ENCODE results near the gene PTPRD.

DNA sequence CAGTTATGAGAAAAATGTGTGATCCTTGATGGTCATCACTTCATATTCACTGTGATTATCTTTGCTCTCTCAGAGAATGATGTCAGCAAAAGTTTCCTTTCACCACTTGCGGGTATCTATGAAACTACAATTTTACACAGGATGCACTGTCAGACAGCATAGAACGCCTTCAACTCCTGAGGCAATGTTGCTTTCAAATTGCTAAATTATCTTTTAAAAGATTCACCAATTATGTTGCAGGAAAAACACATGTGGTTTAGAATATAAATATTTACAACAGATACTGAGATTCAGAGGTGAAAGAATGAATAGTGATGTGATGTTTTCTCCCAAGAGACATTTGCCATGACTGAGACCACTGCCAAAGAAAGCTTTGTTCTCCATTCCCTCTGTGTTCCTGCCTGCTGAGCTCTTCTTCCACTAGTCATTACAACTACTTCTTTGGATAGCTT lies 1933.4 kb downstream of the PTPRD start:
- TF ChIP-seq ESRRA (CRISPR knock-in tag; IDR thresholded peaks at IDR 0.05; ENCODE audit: borderline replicate concordance) (no peak), GABPB1 (CRISPR knock-in tag; IDR thresholded peaks at IDR 0.05) (no peak), ATF1 (CRISPR knock-in tag; IDR thresholded peaks at IDR 0.05) (no peak), CTCF (IDR thresholded peaks at IDR 0.05) (no peak), NR2C2 (CRISPR knock-in tag; IDR thresholded peaks at IDR 0.05) (no peak)
- TF ChIP-seq, protein P1, sequence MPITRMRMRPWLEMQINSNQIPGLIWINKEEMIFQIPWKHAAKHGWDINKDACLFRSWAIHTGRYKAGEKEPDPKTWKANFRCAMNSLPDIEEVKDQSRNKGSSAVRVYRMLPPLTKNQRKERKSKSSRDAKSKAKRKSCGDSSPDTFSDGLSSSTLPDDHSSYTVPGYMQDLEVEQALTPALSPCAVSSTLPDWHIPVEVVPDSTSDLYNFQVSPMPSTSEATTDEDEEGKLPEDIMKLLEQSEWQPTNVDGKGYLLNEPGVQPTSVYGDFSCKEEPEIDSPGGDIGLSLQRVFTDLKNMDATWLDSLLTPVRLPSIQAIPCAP (CRISPR knock-in tag; IDR thresholded peaks at IDR 0.05) = no peak
- TF ChIP-seq, protein P2, sequence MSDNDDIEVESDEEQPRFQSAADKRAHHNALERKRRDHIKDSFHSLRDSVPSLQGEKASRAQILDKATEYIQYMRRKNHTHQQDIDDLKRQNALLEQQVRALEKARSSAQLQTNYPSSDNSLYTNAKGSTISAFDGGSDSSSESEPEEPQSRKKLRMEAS (CRISPR knock-in tag; IDR thresholded peaks at IDR 0.05) = no peak
- TF ChIP-seq, protein P3, sequence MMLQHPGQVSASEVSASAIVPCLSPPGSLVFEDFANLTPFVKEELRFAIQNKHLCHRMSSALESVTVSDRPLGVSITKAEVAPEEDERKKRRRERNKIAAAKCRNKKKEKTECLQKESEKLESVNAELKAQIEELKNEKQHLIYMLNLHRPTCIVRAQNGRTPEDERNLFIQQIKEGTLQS (CRISPR knock-in tag; conservative IDR thresholded peaks at IDR 0.05) = no peak
